Kidney (tissue), 14 donors: ENCODE results near the gene QRFPR. TPM values are rescaled to one million over a fixed set of nuclear protein-coding genes. Genes with fewer than 3 reads are reported as not detected.
A peak's percentile ranks its signal among the peaks of the same experiment; 100 is the strongest.

Experiments used
- DNase-seq, 5 donors: peaks; one replicate each; pipeline ENCODE4 v3.0.0-alpha.2; 2013 to 2020
- FAIRE-seq: peaks from 2 replicates; lab custom pipeline; 2012; peaks lifted over from hg19 to GRCh38; lab: Jason Lieb, UNC
- H3K27ac ChIP-seq, 2 donors: one replicate each; pipeline ENCODE4 v1.7.0; 2013; ENCODE audit warnings: low read depth in 2 of 2, low read length in 2 of 2, inconsistent platforms in 1 of 2
- H3K27me3 ChIP-seq: one replicate; pipeline ENCODE4 v1.7.1; 2013; ENCODE audit warnings: low read length, inconsistent platforms; ENCODE audit not compliant: control insufficient read depth, insufficient read depth
- H3K36me3 ChIP-seq, 3 donors: one replicate each; pipeline versions ENCODE4 v1.7.0 to v1.7.1; 2013; ENCODE audit warnings: low read length in 3 of 3, control low read depth in 1 of 3, inconsistent platforms in 1 of 3; ENCODE audit not compliant: insufficient read depth in 3 of 3, control insufficient read depth in 2 of 3
- H3K4me1 ChIP-seq, 3 donors: one replicate each; pipeline versions ENCODE4 v1.7.0 to v1.7.1; 2013; ENCODE audit warnings: low read length in 3 of 3, inconsistent platforms in 1 of 3, low read depth in 1 of 3; ENCODE audit not compliant: control insufficient read depth in 2 of 3, insufficient read depth in 2 of 3
- H3K4me3 ChIP-seq, 3 donors: one replicate each; pipeline versions ENCODE4 v1.7.0 to v1.8.1; 2013; ENCODE audit warnings: low read length in 3 of 3, control low read depth in 1 of 3, inconsistent platforms in 1 of 3
- H3K9ac ChIP-seq, 3 donors: one replicate each; pipeline versions ENCODE4 v1.7.0 to v1.7.1; 2013; ENCODE audit warnings: low read length in 3 of 3, control low read depth in 1 of 3, inconsistent platforms in 1 of 3
- H3K9me3 ChIP-seq, 3 donors: one replicate each; pipeline versions ENCODE4 v1.7.0 to v1.7.1; 2013; ENCODE audit warnings: low read length in 3 of 3, control low read depth in 1 of 3, inconsistent platforms in 1 of 3; ENCODE audit not compliant: control insufficient read depth in 2 of 3, insufficient read depth in 1 of 3
- CTCF ChIP-seq: IDR thresholded peaks from 3 replicates; pipeline ENCODE4 v1.5.1; 2012; ENCODE audit warnings: mild to moderate bottlenecking, moderate library complexity, borderline replicate concordance; ENCODE audit not compliant: insufficient read depth; ENCODE audit errors: extremely low read depth
- intact Hi-C: fragments of 100-400 bp; cut with DNase I; formaldehyde crosslinking; loops from one replicate; pipeline ENCODE4 v1.11.1; 2022
- polyA plus RNA-seq: library from polyadenylated mRNA; stranded (reverse); fragments of 350-450 nt; fragmentation: Illumina TruSeq; extraction: RNeasy Lipid Tissue Mini Kit (QIAGEN cat#74804); gene quantifications from one replicate; pipeline ENCODE4 v1.2.3, GENCODE V29; 2014; ENCODE audit warnings: low read depth, low replicate concordance; ENCODE audit not compliant: insufficient read depth
- total RNA-seq: library from RNA; stranded (reverse); fragmentation: NEBNext Ultra II Directional; extraction: Animal tissue kit (Norgen Biotek cat#: 25700); gene quantifications from one replicate; pipeline ENCODE4 v1.2.1, GENCODE V29; 2021
- donor health status: control.
- donor health status: control.
- donor health status: control.
- donor health status: control.
- donor health status: control.
- donor health status: DM: yes; HTN: yes; CAD: no.
- donor health status: Normal renal cell carcinoma (clear cell type).

Gene QRFPR
- total and polyA plus RNA-seq, 2 donors from 2014 or later = 0.99 to 7.8 TPM

- TF ChIP-seq CTCF = no peak
- H3K9me3 ChIP-seq = no peaks in the 10 kb centered on the region
- H3K9ac ChIP-seq = no peak overlapping the region
- DNase-seq = no peak
- intact Hi-C loops = no loop called here
- H3K27me3 ChIP-seq = peaks cover 12% of the 10 kb centered on the region
- H3K4me3 ChIP-seq = no peak overlapping the region
- peaks cover 0 to 6% (median 0%) of the 10 kb centered on the region in 3 donors for H3K4me1 ChIP-seq
- no peaks in the 10 kb centered on the region for H3K36me3 ChIP-seq
- H3K27ac ChIP-seq = no peak overlapping the region
- no peak for FAIRE-seq
These were observed 1.5 kb downstream of the QRFPR start for GRCh38 chr4:121379276-121379675.

GRCh38 chr4:121377076-121377475 is 3.7 kb downstream of the QRFPR start:
- intact Hi-C loops = no loop called here
- no peak for TF ChIP-seq CTCF
- Histone ChIP-seq H3K9me3 (no peaks in the 10 kb centered on the region), H3K4me1 (peaks cover 0 to 6% (median 0%) of the 10 kb centered on the region in 3 donors), H3K27me3 (peaks cover 9% of the 10 kb centered on the region), H3K4me3 (no peak overlapping the region), H3K9ac (no peak overlapping the region), H3K36me3 (no peaks in the 10 kb centered on the region), H3K27ac (no peak overlapping the region)
- no peak for FAIRE-seq
- DNase-seq = peak in 1 of 5 donors; percentile 42

GRCh38 chr4:121376556-121376955 is 4.3 kb downstream of the QRFPR start:
- Histone ChIP-seq H3K9me3 (no peaks in the 10 kb centered on the region), H3K27ac (no peak overlapping the region), H3K4me1 (peaks cover 0 to 6% (median 0%) of the 10 kb centered on the region in 3 donors), H3K9ac (no peak overlapping the region), H3K36me3 (no peaks in the 10 kb centered on the region), H3K27me3 (peaks cover 9% of the 10 kb centered on the region), H3K4me3 (no peak overlapping the region)
- TF ChIP-seq CTCF = no peak
- DNase-seq = no peak
- intact Hi-C loops = no loop called here
- FAIRE-seq = no peak

GRCh38 chr4:121376097-121376496 is 4.7 kb downstream of the QRFPR start:
- Histone ChIP-seq H3K4me1 (peaks cover 0 to 6% (median 0%) of the 10 kb centered on the region in 3 donors), H3K36me3 (no peaks in the 10 kb centered on the region), H3K27me3 (peaks cover 9% of the 10 kb centered on the region), H3K9me3 (no peaks in the 10 kb centered on the region), H3K27ac (no peak overlapping the region), H3K4me3 (no peak overlapping the region), H3K9ac (no peak overlapping the region)
- DNase-seq (no peak), FAIRE-seq (no peak)
- intact Hi-C loops = no loop called here
- TF ChIP-seq CTCF = no peak
